ENCODE measurements around the gene USP21. TPM values are rescaled to one million over a fixed set of nuclear protein-coding genes. Genes with fewer than 3 reads are reported as not detected.

USP21 gene
- total RNA-seq, 6 donors from 2014 or later: 14.1 to 48.2 (median 21.8) TPM

DNA sequence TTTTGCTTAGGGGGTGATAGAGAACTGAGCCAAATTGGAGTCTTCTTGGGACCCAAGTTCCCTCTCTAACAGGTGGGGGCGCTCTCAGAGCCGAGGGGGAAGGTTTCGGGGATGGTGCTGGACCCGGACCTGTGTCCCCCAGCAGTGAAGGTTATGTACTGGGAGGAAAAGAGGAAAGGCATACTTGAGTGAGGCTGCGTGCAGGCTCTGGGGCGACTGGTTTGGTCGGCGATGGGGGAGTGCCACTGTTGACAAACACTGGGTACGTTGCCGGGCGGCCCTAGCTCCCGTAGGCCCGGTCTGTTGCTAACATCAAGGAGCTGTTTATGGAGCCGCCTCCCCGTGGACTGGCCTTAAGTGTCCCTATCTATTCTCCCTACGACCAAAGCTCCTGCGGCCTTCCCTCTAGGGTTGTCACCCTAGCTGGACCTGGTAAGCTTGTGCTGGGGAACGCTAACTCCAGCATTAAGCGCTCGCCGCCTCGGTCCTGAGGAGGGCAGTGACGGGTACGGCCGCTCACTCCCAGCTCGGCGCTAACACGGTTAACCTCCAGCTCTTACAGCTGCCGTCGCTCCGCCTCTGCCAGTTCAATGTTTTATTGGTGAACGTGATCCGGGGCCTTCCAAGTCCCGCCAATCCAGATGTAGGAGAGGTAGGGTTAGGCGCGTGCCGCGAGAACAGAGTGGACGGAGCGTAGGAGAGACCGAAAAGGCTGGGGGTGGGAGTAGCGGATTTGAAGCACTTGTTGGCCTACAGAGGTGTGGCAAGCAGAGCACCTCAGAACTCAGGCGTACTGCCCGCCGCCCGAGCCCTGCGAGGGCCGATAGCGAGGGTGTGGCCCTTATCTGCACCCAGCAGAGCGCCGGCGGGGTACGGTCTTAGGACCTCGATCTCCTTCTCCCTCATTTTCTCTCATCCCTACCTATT, 6.7 kb downstream of the USP21 start, which contains the start of gene PPOX:
Gene PPOX (plus strand): TSS at position 685 of the 927 bp plus-strand sequence. CDS start 422 bp downstream, outside the sequence.
- peak within 1 kb of the TSS; percentile 42 to 90 (median 58) for H3K4me3 ChIP-seq
- peak within 1 kb of the TSS; percentile 83 to 92 (median 88) for H3K27ac ChIP-seq
- DNase-seq (peak; percentile 89 to 97), ATAC-seq (ENCODE audit: low FRiP score in 2 of 2) (peak; percentile 98)
- peaks cover 15 to 34% (median 24%) of the 10 kb centered on the region in 4 donors for H3K4me1 ChIP-seq
- no peaks in the 10 kb centered on the region for H3K27me3 ChIP-seq
- 0 to 1% methylated on average over 36 to 53 of the region's 54 CpGs for WGBS, 2 donors
- TF ChIP-seq POLR2A (IDR thresholded peaks at IDR 0.05): peak in 3 of 4 donors; percentile 61 to 74 (median 71)
- TF ChIP-seq, protein P1, sequence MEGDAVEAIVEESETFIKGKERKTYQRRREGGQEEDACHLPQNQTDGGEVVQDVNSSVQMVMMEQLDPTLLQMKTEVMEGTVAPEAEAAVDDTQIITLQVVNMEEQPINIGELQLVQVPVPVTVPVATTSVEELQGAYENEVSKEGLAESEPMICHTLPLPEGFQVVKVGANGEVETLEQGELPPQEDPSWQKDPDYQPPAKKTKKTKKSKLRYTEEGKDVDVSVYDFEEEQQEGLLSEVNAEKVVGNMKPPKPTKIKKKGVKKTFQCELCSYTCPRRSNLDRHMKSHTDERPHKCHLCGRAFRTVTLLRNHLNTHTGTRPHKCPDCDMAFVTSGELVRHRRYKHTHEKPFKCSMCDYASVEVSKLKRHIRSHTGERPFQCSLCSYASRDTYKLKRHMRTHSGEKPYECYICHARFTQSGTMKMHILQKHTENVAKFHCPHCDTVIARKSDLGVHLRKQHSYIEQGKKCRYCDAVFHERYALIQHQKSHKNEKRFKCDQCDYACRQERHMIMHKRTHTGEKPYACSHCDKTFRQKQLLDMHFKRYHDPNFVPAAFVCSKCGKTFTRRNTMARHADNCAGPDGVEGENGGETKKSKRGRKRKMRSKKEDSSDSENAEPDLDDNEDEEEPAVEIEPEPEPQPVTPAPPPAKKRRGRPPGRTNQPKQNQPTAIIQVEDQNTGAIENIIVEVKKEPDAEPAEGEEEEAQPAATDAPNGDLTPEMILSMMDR (IDR thresholded peaks at IDR 0.05): peak in 4 of 6 experiments; percentile 32 to 43 (median 34)
- peak; percentile 68 to 82 for TF ChIP-seq POLR2AphosphoS5 (IDR thresholded peaks at IDR 0.05)
- peak in 1 of 4 donors; percentile 13 for TF ChIP-seq EP300 (IDR thresholded peaks at IDR 0.05)
- H3K36me3 ChIP-seq: peaks cover 3 to 42% (median 22%) of the 10 kb centered on the region in 4 donors
- H3K9me3 ChIP-seq: no peaks in the 10 kb centered on the region

DNA sequence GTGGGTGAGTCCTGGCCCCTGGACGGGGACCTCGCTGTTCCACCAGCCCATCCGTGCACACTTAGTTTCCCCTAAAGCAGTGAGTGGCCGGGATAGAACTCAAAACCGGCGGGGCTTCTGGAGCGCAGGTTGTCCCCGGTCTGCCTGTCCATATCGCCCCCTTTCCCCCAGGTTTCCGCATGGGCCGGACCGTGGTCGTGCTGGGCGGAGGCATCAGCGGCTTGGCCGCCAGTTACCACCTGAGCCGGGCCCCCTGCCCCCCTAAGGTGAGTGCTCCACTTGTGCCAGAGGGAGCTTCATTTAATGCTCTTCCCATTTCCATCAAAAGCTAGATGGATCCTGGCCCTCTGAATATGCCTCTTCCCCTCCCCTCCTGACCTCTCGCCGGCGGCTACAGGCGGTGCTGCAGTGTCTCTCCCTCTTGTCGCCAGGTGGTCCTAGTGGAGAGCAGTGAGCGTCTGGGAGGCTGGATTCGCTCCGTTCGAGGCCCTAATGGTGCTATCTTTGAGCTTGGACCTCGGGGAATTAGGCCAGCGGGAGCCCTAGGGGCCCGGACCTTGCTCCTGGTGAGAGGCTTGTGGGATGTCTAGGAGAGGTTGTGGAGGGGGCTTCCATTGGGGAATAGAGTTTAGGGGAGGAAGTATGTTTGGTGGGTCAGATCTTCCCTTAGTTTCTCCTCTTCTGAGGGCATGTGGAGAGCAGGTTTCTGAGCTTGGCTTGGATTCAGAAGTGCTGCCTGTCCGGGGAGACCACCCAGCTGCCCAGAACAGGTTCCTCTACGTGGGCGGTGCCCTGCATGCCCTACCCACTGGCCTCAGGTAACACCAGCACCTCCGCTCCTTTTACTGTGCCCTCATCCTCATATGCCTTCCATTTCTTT, 7.6 kb downstream of the USP21 start:
- ATAC-seq (ENCODE audit: low FRiP score in 2 of 2) (no peak), DNase-seq (peak in 1 of 2 donors; percentile 77)
- TF ChIP-seq POLR2A (IDR thresholded peaks at IDR 0.05) (no peak), EP300 (IDR thresholded peaks at IDR 0.05) (no peak), POLR2AphosphoS5 (IDR thresholded peaks at IDR 0.05) (no peak)
- TF ChIP-seq, protein P1 (IDR thresholded peaks at IDR 0.05): no peak
- Histone ChIP-seq H3K27me3 (no peaks in the 10 kb centered on the region), H3K27ac (peak overlapping the region; percentile 83 to 92 (median 88)), H3K4me3 (peak overlapping the region; percentile 42 to 90 (median 58)), H3K36me3 (peaks cover 8 to 50% (median 31%) of the 10 kb centered on the region in 4 donors), H3K4me1 (peaks cover 14 to 28% (median 16%) of the 10 kb centered on the region in 4 donors), H3K9me3 (no peaks in the 10 kb centered on the region)
- 7 to 11% methylated on average over 21 to 33 of the region's 33 CpGs for WGBS, 2 donors

DNA sequence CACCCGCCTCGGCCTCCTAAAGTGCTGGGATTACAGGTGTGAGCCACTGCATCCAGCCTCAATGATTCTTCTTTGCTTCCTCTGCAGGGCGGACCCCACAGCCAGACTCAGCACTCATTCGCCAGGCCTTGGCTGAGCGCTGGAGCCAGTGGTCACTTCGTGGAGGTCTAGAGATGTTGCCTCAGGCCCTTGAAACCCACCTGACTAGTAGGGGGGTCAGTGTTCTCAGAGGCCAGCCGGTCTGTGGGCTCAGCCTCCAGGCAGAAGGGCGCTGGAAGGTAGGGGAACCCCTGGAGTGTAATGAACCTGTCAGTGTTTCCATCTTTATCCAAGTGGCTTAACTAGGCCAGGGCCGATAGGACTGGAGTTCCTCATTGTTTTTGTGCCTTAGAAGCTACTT, 9.6 kb downstream of the USP21 start:
- Histone ChIP-seq H3K27ac (no peak overlapping the region), H3K27me3 (no peaks in the 10 kb centered on the region), H3K36me3 (peaks cover 16 to 53% (median 44%) of the 10 kb centered on the region in 4 donors), H3K4me3 (no peak overlapping the region), H3K4me1 (peaks cover 17 to 34% (median 23%) of the 10 kb centered on the region in 4 donors), H3K9me3 (no peaks in the 10 kb centered on the region)
- TF ChIP-seq, protein P1 (IDR thresholded peaks at IDR 0.05): no peak
- TF ChIP-seq POLR2AphosphoS5 (IDR thresholded peaks at IDR 0.05) (no peak), POLR2A (IDR thresholded peaks at IDR 0.05) (no peak), EP300 (IDR thresholded peaks at IDR 0.05) (no peak)
- ATAC-seq (ENCODE audit: low FRiP score in 2 of 2): no peak
- DNase-seq: no peak
- 90 to 96% methylated on average over 5 to 8 of the region's 9 CpGs for WGBS, 2 donors

DNA sequence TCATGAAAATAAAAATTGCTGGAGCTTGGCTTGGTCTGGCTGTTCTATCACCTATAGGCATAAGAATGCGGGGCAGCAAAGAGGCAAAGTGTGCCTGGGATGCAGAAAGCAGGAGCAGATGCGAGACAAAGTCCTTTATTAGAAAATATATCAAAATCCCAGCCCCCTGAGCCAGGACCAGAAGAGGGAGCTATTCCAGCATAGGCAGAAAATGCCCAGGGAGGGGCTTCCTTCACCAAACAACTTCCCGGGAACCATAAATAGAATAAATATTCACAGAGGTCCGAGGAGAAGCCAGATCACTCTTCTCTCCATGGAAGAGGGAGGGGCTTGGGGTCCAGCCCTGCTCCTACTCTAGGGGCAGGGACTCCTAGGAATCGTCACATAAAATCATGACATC, 11.9 kb downstream of the USP21 start:
- Histone ChIP-seq H3K4me3 (no peak overlapping the region), H3K36me3 (peaks cover 22 to 72% (median 53%) of the 10 kb centered on the region in 4 donors), H3K27me3 (no peaks in the 10 kb centered on the region), H3K27ac (peak overlapping the region in 2 of 4 donors; percentile 52 to 62), H3K9me3 (no peaks in the 10 kb centered on the region), H3K4me1 (peaks cover 18 to 28% (median 20%) of the 10 kb centered on the region in 4 donors)
- no peak for DNase-seq
- 74 to 75% methylated on average over 5 of the region's 5 CpGs for WGBS, 2 donors
- TF ChIP-seq, protein P1 (IDR thresholded peaks at IDR 0.05): no peak
- no peak for TF ChIP-seq POLR2A (IDR thresholded peaks at IDR 0.05)
- no peak for TF ChIP-seq EP300 (IDR thresholded peaks at IDR 0.05)
- TF ChIP-seq POLR2AphosphoS5 (IDR thresholded peaks at IDR 0.05): no peak
- ATAC-seq (ENCODE audit: low FRiP score in 2 of 2): no peak
